ENCODE data around the gene IFITM10.
A peak's percentile ranks its signal among the peaks of the same experiment; 100 is the strongest.

IFITM10 gene

GRCh38 chr11:1750481-1750839 lies at the start of gene IFITM10:
TSS of gene IFITM10 (minus strand) at chr11:1750595. CDS start at chr11:1750442, 153 bp downstream.
- peak; percentile 79 for DNase-seq

GRCh38 chr11:1797391-1798125 lies 47.2 kb upstream of the IFITM10 start:
- no peak for DNase-seq

- DNase-seq: no peak
These were observed 46.1 kb upstream of the IFITM10 start for GRCh38 chr11:1796413-1797011.

- no peak for DNase-seq
These were observed 42.7 kb upstream of the IFITM10 start for GRCh38 chr11:1793081-1793480.

GRCh38 chr11:1792461-1792860 lies 42.1 kb upstream of the IFITM10 start:
- DNase-seq: no peak

- no peak for DNase-seq
These were observed 41.5 kb upstream of the IFITM10 start for GRCh38 chr11:1791912-1792311.

GRCh38 chr11:1786466-1786865 lies 36.1 kb upstream of the IFITM10 start:
- DNase-seq: no peak

- DNase-seq: no peak
These were observed 35.5 kb upstream of the IFITM10 start for GRCh38 chr11:1785749-1786413.

- no peak for DNase-seq
These were observed 34.6 kb upstream of the IFITM10 start for GRCh38 chr11:1784761-1785650.

- DNase-seq: no peak
These were observed 33.5 kb upstream of the IFITM10 start for GRCh38 chr11:1783725-1784529.

- DNase-seq: no peak
These were observed 32.7 kb upstream of the IFITM10 start for GRCh38 chr11:1782831-1783724.

- DNase-seq: no peak
These were observed 31.7 kb upstream of the IFITM10 start for GRCh38 chr11:1782031-1782590.

GRCh38 chr11:1781593-1781975 lies 31.2 kb upstream of the IFITM10 start:
- no peak for DNase-seq

GRCh38 chr11:1780700-1781592 lies 30.6 kb upstream of the IFITM10 start:
- DNase-seq: no peak

- no peak for DNase-seq
These were observed 29.7 kb upstream of the IFITM10 start for GRCh38 chr11:1779806-1780699.

GRCh38 chr11:1779034-1779805 lies 28.8 kb upstream of the IFITM10 start:
- DNase-seq: no peak

GRCh38 chr11:1778141-1778911 lies 27.9 kb upstream of the IFITM10 start:
- no peak for DNase-seq

All from 8988T (cell line).